HFFc6 (cell line): ENCODE measurements around the gene CALU. TPM values are rescaled to one million over a fixed set of nuclear protein-coding genes. Genes with fewer than 3 reads are reported as not detected.

ENCODE experiments used
- DNase-seq: peaks from one replicate; pipeline ENCODE4 v3.0.0-alpha.2; 2018
- H3K27ac Mint-ChIP-seq: 2 replicates; pipeline ENCODE4 v1.8.0; 2020; ENCODE audit warnings: mild to moderate bottlenecking, mixed read lengths
- H3K27me3 Mint-ChIP-seq: 2 replicates; pipeline ENCODE4 v1.8.0; 2021; ENCODE audit warnings: mild to moderate bottlenecking, moderate library complexity, mixed read lengths; ENCODE audit not compliant: insufficient read depth
- H3K36me3 Mint-ChIP-seq: 2 replicates; pipeline ENCODE4 v1.8.0; 2021; ENCODE audit warnings: low read depth, mixed read lengths
- H3K4me1 Mint-ChIP-seq: 2 replicates; pipeline ENCODE4 v1.8.0; 2020; ENCODE audit warnings: low read depth, mixed read lengths
- H3K4me3 Mint-ChIP-seq: 2 replicates; pipeline ENCODE4 v1.8.0; 2020; ENCODE audit warnings: mild to moderate bottlenecking, moderate library complexity, mixed read lengths
- H3K9me3 Mint-ChIP-seq: 2 replicates; pipeline ENCODE4 v1.8.0; 2020; ENCODE audit warnings: mild to moderate bottlenecking, mixed read lengths
- total RNA-seq, 6 experiments: library from RNA; stranded (reverse); fragmentation: NEBNext Ultra II Directional; extraction: Animal tissue kit (Norgen Biotek cat#: 25700); gene quantifications; 2 replicates in 1 of 6; 3 replicates in 5 of 6; pipeline ENCODE4 v1.2.3, GENCODE V29; 2021
- TF ChIP-seq, protein P1 (sequence below): fragments of 200-600 bp; sonication (generic); IDR thresholded peaks from 2 replicates; pipeline ENCODE4 v1.5.0; 2021; ENCODE audit warnings: antibody characterized with exemption, mild to moderate bottlenecking

The CALU gene
- total RNA-seq, 6 experiments from 2014 or later, result 821 to 941 (median 887) TPM

GRCh38 chr7:128810473-128810872 is 71.3 kb downstream of the CALU start:
- DNase-seq, result peak; percentile 15
- peaks cover 5% of the 10 kb centered on the region; the same call in 1 of the 2 replicates for H3K36me3 Mint-ChIP-seq
- TF ChIP-seq, protein P1, sequence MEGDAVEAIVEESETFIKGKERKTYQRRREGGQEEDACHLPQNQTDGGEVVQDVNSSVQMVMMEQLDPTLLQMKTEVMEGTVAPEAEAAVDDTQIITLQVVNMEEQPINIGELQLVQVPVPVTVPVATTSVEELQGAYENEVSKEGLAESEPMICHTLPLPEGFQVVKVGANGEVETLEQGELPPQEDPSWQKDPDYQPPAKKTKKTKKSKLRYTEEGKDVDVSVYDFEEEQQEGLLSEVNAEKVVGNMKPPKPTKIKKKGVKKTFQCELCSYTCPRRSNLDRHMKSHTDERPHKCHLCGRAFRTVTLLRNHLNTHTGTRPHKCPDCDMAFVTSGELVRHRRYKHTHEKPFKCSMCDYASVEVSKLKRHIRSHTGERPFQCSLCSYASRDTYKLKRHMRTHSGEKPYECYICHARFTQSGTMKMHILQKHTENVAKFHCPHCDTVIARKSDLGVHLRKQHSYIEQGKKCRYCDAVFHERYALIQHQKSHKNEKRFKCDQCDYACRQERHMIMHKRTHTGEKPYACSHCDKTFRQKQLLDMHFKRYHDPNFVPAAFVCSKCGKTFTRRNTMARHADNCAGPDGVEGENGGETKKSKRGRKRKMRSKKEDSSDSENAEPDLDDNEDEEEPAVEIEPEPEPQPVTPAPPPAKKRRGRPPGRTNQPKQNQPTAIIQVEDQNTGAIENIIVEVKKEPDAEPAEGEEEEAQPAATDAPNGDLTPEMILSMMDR, result no peak
- H3K4me3 Mint-ChIP-seq, result no peak overlapping the region
- H3K27me3 Mint-ChIP-seq, result no peaks in the 10 kb centered on the region; the same call in none of the 2 replicates
- H3K4me1 Mint-ChIP-seq, result no peaks in the 10 kb centered on the region; the same call in 1 of the 2 replicates
- no peak overlapping the region for H3K27ac Mint-ChIP-seq
- no peaks in the 10 kb centered on the region for H3K9me3 Mint-ChIP-seq

- TF ChIP-seq, protein P1, result no peak
- Mint-ChIP-seq H3K36me3 (peaks cover 5% of the 10 kb centered on the region; the same call in 1 of the 2 replicates), H3K4me1 (no peaks in the 10 kb centered on the region; the same call in 1 of the 2 replicates), H3K27ac (no peak overlapping the region), H3K4me3 (no peak overlapping the region), H3K27me3 (no peaks in the 10 kb centered on the region; the same call in none of the 2 replicates), H3K9me3 (no peaks in the 10 kb centered on the region)
- no peak for DNase-seq
Measured at GRCh38 chr7:128810997-128811396, 71.8 kb downstream of the CALU start.

- H3K27ac Mint-ChIP-seq, result no peak overlapping the region
- DNase-seq, result no peak
- no peaks in the 10 kb centered on the region; the same call in none of the 2 replicates for H3K27me3 Mint-ChIP-seq
- peaks cover 5% of the 10 kb centered on the region; the same call in 1 of the 2 replicates for H3K36me3 Mint-ChIP-seq
- H3K4me1 Mint-ChIP-seq, result no peaks in the 10 kb centered on the region; the same call in 1 of the 2 replicates
- TF ChIP-seq, protein P1, result no peak
- H3K9me3 Mint-ChIP-seq, result no peaks in the 10 kb centered on the region
- no peak overlapping the region for H3K4me3 Mint-ChIP-seq
Measured at GRCh38 chr7:128811631-128812430, 72.7 kb downstream of the CALU start.

DNA sequence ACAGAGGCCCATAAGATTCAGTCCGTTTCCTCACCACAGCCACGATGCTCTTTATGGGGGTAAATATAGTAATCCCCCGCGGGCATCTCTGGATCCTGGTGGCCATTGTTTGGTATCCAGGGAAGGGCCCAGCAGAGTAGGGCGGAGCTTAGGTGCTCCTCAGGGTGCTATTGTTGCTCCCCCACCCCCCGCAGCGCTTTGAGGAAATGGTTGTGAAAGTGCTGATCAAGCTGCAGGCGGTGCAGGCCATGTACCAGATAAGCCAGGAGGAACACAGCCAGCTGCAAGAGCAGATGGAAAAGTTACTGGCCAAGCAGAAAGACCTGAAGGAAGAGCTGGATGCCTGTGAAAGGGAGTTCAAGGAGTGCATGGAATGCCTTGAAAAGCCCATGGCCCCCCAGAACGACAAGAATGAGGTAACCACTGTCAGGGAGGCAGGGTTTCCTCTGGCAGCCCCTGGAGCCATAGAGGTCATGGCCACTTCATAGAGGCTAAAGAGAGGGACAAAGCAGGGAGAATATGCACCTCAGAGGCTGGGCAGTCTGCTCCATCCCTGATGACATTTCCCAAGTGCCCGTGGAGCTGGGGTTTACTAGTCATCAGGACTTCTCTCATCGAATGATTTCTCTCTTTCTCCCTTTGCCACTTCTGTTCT is 73.5 kb downstream of the CALU start:
- TF ChIP-seq, protein P1, result no peak
- no peak overlapping the region for H3K4me3 Mint-ChIP-seq
- no peaks in the 10 kb centered on the region; the same call in 1 of the 2 replicates for H3K4me1 Mint-ChIP-seq
- H3K9me3 Mint-ChIP-seq, result no peaks in the 10 kb centered on the region
- no peaks in the 10 kb centered on the region; the same call in none of the 2 replicates for H3K27me3 Mint-ChIP-seq
- H3K27ac Mint-ChIP-seq, result no peak overlapping the region
- DNase-seq, result no peak
- peaks cover 5% of the 10 kb centered on the region; the same call in 1 of the 2 replicates for H3K36me3 Mint-ChIP-seq

DNA sequence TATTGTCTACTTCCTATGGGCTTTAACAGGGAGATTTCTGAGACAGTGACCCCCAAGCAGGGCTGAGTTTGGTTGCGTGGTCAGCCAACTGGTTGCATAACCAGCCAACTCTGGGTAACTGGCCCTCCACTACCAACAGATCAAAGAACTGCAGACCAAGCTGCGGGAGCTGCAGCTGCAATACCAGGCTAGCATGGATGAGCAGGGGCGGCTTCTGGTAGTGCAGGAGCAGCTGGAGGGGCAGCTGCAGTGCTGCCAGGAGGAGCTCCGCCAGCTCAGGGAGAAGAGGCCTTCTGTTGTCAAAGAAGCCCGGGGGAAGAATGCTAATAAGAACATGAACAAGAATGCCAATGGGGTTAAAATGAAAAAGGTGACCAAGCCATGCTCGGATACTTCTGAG is 75.3 kb downstream of the CALU start:
- Mint-ChIP-seq H3K27ac (no peak overlapping the region), H3K36me3 (peaks cover 5% of the 10 kb centered on the region; the same call in 1 of the 2 replicates), H3K4me3 (no peak overlapping the region), H3K27me3 (no peaks in the 10 kb centered on the region; the same call in none of the 2 replicates), H3K4me1 (peaks cover 5% of the 10 kb centered on the region; the same call in 1 of the 2 replicates), H3K9me3 (no peaks in the 10 kb centered on the region)
- no peak for DNase-seq
- TF ChIP-seq, protein P1, result no peak
